Gastrocnemius medialis (tissue), 4 donors: ENCODE results near the gene ATP5PD. TPM values are rescaled to one million over a fixed set of nuclear protein-coding genes. Genes with fewer than 3 reads are reported as not detected.

Experiments used
- ATAC-seq, 2 donors: fragments of 150-250 bp; one replicate each; pipeline ENCODE4 v1.9.1; 2016
- DNase-seq, 2 donors: peaks; one replicate each; pipeline ENCODE4 v3.0.0-alpha.2; 2019
- H3K27ac ChIP-seq, 4 donors: fragments of 200-600 bp; sonication (generic); 1 replicate in 1 of 4; 2 replicates in 3 of 4; pipeline ENCODE4 v1.5.1; 2016 to 2018; ENCODE audit warnings: mild to moderate bottlenecking in 2 of 4, moderate library complexity in 1 of 4
- H3K27me3 ChIP-seq, 3 donors: fragments of 200-600 bp; sonication (generic) in 2 of 3; 1 replicate in 1 of 3; 2 replicates in 2 of 3; pipeline versions ENCODE4 v1.5.1 to v1.6.0; 2016 to 2019; ENCODE audit warnings: mild to moderate bottlenecking in 1 of 3, moderate library complexity in 1 of 3
- H3K36me3 ChIP-seq, 2 donors: fragments of 200-600 bp; sonication (generic) in 1 of 2; one replicate each; pipeline ENCODE4 v1.5.1; 2017 to 2018
- H3K4me1 ChIP-seq, 2 donors: fragments of 200-600 bp; sonication (generic) in 1 of 2; one replicate each; pipeline ENCODE4 v1.5.1; 2016 to 2017; ENCODE audit warnings: mild to moderate bottlenecking in 2 of 2
- H3K4me3 ChIP-seq, 4 donors: fragments of 200-600 bp; sonication (generic) in 3 of 4; 1 replicate in 1 of 4; 2 replicates in 3 of 4; pipeline ENCODE4 v1.5.1; 2016 to 2019; ENCODE audit warnings: mild to moderate bottlenecking in 2 of 4
- H3K9me3 ChIP-seq, 3 donors: fragments of 200-600 bp; sonication (generic) in 2 of 3; 1 replicate in 1 of 3; 2 replicates in 2 of 3; pipeline ENCODE4 v1.5.1; 2016 to 2019
- POLR2A ChIP-seq, 2 donors: fragments of 450-650 bp; IDR thresholded peaks; one replicate each; pipeline ENCODE4 v1.6.1; 2017; ENCODE audit warnings: antibody characterized with exemption in 2 of 2, mild to moderate bottlenecking in 2 of 2, moderate library complexity in 2 of 2
- in situ Hi-C, 4 donors: fragments of 200-750 bp; cut with MboI; loops; one replicate each; pipeline versions ENCODE4 v1.15.0 to v1.8.0; 2017; ENCODE audit warnings: low sequenced_read_pairs in 4 of 4
- intact Hi-C: fragments of 100-400 bp; cut with DNase I; formaldehyde crosslinking; loops from one replicate; pipeline ENCODE4 v1.15.1; 2023; ENCODE audit warnings: low total_unique reads
- total RNA-seq, 4 donors: library from RNA; depleted of rRNA; stranded (reverse); fragments of >200 nt; gene quantifications; one replicate each; pipeline versions ENCODE4 v1.1.0 to v1.2.3, GENCODE V29; 2016
- TF ChIP-seq, protein P1 (sequence below), 5 experiments: fragments of 450-650 bp in 3 of 5; fragments of 200-600 bp in 2 of 5; sonication (generic) in 2 of 5; IDR thresholded peaks in 4 of 5; conservative IDR thresholded peaks in 1 of 5; 1 replicate in 4 of 5; 2 replicates in 1 of 5; pipeline ENCODE4 v1.5.1; 2016 to 2019; ENCODE audit warnings: antibody characterized with exemption in 5 of 5, mild to moderate bottlenecking in 3 of 5, moderate library complexity in 3 of 5

ATP5PD gene
- total RNA-seq, 4 donors from 2014 or later, result 377 to 495 (median 491) TPM

DNA sequence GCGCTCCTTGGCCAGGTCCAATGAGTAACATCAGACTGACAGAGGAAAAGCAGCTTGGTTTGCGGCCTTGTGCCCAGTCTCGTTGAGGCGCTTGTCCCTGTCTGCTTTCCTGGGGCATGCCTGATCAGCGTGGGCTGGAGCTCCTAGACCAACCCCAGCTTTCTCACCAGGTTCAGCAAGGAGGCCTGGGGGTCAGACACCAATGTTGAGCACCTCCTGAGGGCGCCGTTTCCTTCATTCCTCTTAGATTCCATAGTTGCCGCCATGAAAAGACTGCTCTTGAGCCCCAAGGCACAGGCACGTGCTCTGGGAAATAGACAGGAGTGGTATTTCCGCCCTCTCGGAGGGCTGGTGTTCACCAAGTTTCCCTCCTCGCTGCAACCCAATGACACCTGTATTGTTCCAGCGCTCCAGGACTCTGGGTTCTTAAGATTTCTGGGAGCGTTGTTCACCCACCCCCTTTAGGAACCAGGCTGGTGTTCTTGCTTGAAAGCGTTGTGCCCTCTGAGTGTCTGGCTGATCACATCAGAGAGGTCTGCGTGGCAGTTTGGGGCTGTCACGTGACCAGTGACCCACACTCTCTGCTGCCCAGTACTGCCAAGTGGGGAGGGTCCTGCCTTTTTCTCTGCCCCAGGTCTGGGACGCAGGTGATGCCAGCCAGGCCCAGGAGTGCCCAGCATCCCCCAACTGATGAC, 18.2 kb upstream of the ATP5PD start:
- no peaks in the 10 kb centered on the region for H3K9me3 ChIP-seq
- no peak for DNase-seq
- no peak overlapping the region for H3K4me3 ChIP-seq
- intact Hi-C loops, result loop anchor here (5.0 to 10.0 kb wide), 2 partner anchors 110 to 137 kb away; no protein-coding TSS in a partner anchor
- no peak for ATAC-seq
- TF ChIP-seq, protein P1, sequence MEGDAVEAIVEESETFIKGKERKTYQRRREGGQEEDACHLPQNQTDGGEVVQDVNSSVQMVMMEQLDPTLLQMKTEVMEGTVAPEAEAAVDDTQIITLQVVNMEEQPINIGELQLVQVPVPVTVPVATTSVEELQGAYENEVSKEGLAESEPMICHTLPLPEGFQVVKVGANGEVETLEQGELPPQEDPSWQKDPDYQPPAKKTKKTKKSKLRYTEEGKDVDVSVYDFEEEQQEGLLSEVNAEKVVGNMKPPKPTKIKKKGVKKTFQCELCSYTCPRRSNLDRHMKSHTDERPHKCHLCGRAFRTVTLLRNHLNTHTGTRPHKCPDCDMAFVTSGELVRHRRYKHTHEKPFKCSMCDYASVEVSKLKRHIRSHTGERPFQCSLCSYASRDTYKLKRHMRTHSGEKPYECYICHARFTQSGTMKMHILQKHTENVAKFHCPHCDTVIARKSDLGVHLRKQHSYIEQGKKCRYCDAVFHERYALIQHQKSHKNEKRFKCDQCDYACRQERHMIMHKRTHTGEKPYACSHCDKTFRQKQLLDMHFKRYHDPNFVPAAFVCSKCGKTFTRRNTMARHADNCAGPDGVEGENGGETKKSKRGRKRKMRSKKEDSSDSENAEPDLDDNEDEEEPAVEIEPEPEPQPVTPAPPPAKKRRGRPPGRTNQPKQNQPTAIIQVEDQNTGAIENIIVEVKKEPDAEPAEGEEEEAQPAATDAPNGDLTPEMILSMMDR (IDR thresholded peaks at IDR 0.05 in 4 of 5, conservative IDR thresholded peaks at IDR 0.05 in 1 of 5), result no peak
- TF ChIP-seq POLR2A (IDR thresholded peaks at IDR 0.05), result no peak
- in situ Hi-C loops, result no loop called here
- no peaks in the 10 kb centered on the region for H3K27me3 ChIP-seq
- H3K4me1 ChIP-seq, result peaks cover 8 to 9% of the 10 kb centered on the region in 2 donors
- peaks cover 0 to 47% of the 10 kb centered on the region in 2 donors for H3K36me3 ChIP-seq
- no peak overlapping the region for H3K27ac ChIP-seq

- TF ChIP-seq, protein P1 (IDR thresholded peaks at IDR 0.05 in 4 of 5, conservative IDR thresholded peaks at IDR 0.05 in 1 of 5), result no peak
- no peak for TF ChIP-seq POLR2A (IDR thresholded peaks at IDR 0.05)
- intact Hi-C loops, result loop anchor here (5.0 to 10.0 kb wide), 2 partner anchors 110 to 138 kb away; no protein-coding TSS in a partner anchor
- ATAC-seq, result no peak
- no peaks in the 10 kb centered on the region for H3K9me3 ChIP-seq
- no peaks in the 10 kb centered on the region for H3K27me3 ChIP-seq
- DNase-seq, result no peak
- peaks cover 0 to 47% of the 10 kb centered on the region in 2 donors for H3K36me3 ChIP-seq
- no peak overlapping the region for H3K4me3 ChIP-seq
- H3K27ac ChIP-seq, result no peak overlapping the region
- in situ Hi-C loops, result no loop called here
- peaks cover 12 to 14% of the 10 kb centered on the region in 2 donors for H3K4me1 ChIP-seq
Measured at GRCh38 chr17:75064460-75064859, 17.7 kb upstream of the ATP5PD start.

- peaks cover 0 to 47% of the 10 kb centered on the region in 2 donors for H3K36me3 ChIP-seq
- H3K9me3 ChIP-seq, result no peaks in the 10 kb centered on the region
- no peak for TF ChIP-seq POLR2A (IDR thresholded peaks at IDR 0.05)
- TF ChIP-seq, protein P1 (IDR thresholded peaks at IDR 0.05 in 4 of 5, conservative IDR thresholded peaks at IDR 0.05 in 1 of 5), result no peak
- H3K27me3 ChIP-seq, result no peaks in the 10 kb centered on the region
- H3K27ac ChIP-seq, result no peak overlapping the region
- H3K4me1 ChIP-seq, result peaks cover 16 to 18% of the 10 kb centered on the region in 2 donors
- ATAC-seq, result no peak
- in situ Hi-C loops (no loop called here), intact Hi-C loops (loop anchor here (5.0 to 10.0 kb wide), 2 partner anchors 111 to 138 kb away; no protein-coding TSS in a partner anchor)
- DNase-seq, result no peak
- H3K4me3 ChIP-seq, result no peak overlapping the region
Measured at GRCh38 chr17:75064040-75064439, 17.3 kb upstream of the ATP5PD start.

DNA sequence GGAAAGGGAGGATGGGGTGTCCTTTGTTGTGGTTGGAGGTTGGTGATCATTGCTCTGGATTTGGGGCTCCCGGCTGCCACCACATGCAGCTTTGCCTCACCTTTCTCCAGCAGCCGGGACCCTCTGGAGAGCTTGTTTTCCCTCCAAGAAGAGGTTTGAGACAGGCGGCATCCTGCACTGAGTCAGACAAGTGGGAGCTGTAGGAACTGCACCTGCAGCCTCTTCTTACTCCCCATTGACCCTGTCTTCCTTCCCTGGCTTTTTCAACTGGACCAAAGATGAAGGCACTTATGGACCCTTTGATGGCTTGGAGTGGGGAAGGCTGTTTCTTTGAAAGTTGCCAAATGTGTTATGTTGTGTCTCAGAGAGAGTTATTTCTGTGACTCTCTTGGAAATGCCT, 16.9 kb upstream of the ATP5PD start:
- Histone ChIP-seq H3K36me3 (peaks cover 0 to 47% of the 10 kb centered on the region in 2 donors), H3K27me3 (no peaks in the 10 kb centered on the region), H3K27ac (no peak overlapping the region), H3K9me3 (no peaks in the 10 kb centered on the region), H3K4me1 (peaks cover 17 to 18% of the 10 kb centered on the region in 2 donors), H3K4me3 (no peak overlapping the region)
- DNase-seq (no peak), ATAC-seq (no peak)
- TF ChIP-seq, protein P1 (IDR thresholded peaks at IDR 0.05 in 4 of 5, conservative IDR thresholded peaks at IDR 0.05 in 1 of 5), result no peak
- no peak for TF ChIP-seq POLR2A (IDR thresholded peaks at IDR 0.05)
- in situ Hi-C loops, result no loop called here
- intact Hi-C loops, result loop anchor here (5.0 to 10.0 kb wide), 2 partner anchors 111 to 139 kb away; no protein-coding TSS in a partner anchor
